Measurements from ENCODE around the gene GABRB2.

DNA sequence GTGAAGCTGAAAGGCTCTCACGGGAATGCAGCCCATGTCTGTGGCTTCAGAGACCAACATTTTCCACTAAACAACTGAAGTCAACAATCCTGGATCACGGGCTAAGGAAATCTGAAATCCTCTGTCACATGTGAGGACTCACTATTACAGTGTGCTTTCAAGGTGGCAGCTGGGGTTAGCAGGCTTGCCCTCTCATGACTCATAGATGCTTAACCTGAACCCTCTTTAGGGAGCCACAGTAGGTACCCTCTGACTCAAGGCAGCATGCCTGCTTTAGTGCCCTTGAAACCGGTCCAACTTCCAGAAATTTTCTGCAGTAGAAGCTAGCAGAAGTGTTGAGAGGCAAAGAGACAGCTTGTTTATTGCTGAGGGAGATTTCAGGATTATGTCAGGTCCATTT lies 232.5 kb downstream of the GABRB2 start:
- TF ChIP-seq, protein P1, sequence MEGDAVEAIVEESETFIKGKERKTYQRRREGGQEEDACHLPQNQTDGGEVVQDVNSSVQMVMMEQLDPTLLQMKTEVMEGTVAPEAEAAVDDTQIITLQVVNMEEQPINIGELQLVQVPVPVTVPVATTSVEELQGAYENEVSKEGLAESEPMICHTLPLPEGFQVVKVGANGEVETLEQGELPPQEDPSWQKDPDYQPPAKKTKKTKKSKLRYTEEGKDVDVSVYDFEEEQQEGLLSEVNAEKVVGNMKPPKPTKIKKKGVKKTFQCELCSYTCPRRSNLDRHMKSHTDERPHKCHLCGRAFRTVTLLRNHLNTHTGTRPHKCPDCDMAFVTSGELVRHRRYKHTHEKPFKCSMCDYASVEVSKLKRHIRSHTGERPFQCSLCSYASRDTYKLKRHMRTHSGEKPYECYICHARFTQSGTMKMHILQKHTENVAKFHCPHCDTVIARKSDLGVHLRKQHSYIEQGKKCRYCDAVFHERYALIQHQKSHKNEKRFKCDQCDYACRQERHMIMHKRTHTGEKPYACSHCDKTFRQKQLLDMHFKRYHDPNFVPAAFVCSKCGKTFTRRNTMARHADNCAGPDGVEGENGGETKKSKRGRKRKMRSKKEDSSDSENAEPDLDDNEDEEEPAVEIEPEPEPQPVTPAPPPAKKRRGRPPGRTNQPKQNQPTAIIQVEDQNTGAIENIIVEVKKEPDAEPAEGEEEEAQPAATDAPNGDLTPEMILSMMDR (IDR thresholded peaks at IDR 0.05; ENCODE audit: low read length) = no peak
- TF ChIP-seq EZH2 (IDR thresholded peaks at IDR 0.05; ENCODE audit: borderline replicate concordance, low read length) = no peak
